Thoracic aorta (tissue), 2 donors: Measurements from ENCODE around the gene CRELD1. TPM values are rescaled to one million over a fixed set of nuclear protein-coding genes. Genes with fewer than 3 reads are reported as not detected.
A peak's percentile ranks its signal among the peaks of the same experiment; 100 is the strongest.

Source experiments
- ATAC-seq: fragments of 150-250 bp; one replicate; pipeline ENCODE4 v1.8.0; 2017; ENCODE audit warnings: low read depth; ENCODE audit not compliant: insufficient number of reproducible peaks, low FRiP score
- DNase-seq: peaks from one replicate; pipeline ENCODE4 v3.0.0-alpha.2; 2020; ENCODE audit warnings: low spot score
- H3K27ac ChIP-seq, 2 donors: fragments of 200-600 bp; sonication (generic); 1 replicate in 1 of 2; 2 replicates in 1 of 2; pipeline ENCODE4 v1.5.1; 2016; ENCODE audit warnings: mild to moderate bottlenecking in 2 of 2, moderate library complexity in 2 of 2
- H3K27me3 ChIP-seq: fragments of 200-600 bp; sonication (generic); replicated peaks from 2 replicates; pipeline ENCODE4 v1.6.0; 2016; ENCODE audit warnings: mild to moderate bottlenecking; ENCODE audit not compliant: insufficient read depth
- H3K36me3 ChIP-seq: fragments of 200-600 bp; sonication (generic); one replicate; pipeline ENCODE4 v1.5.1; 2016
- H3K4me1 ChIP-seq, 2 donors: fragments of 200-600 bp; sonication (generic); 1 replicate in 1 of 2; 2 replicates in 1 of 2; pipeline versions ENCODE4 v1.5.1 to v1.6.0; 2016; ENCODE audit warnings: low read depth in 2 of 2, mild to moderate bottlenecking in 1 of 2; ENCODE audit not compliant: control insufficient read depth in 1 of 2
- H3K4me3 ChIP-seq: fragments of 200-600 bp; sonication (generic); 2 replicates; pipeline ENCODE4 v1.5.1; 2016; ENCODE audit warnings: mild to moderate bottlenecking
- H3K9me3 ChIP-seq: fragments of 200-600 bp; sonication (generic); 2 replicates; pipeline ENCODE4 v1.5.1; 2016
- CTCF ChIP-seq: fragments of 200-600 bp; sonication (generic); IDR thresholded peaks from one replicate; pipeline ENCODE4 v1.5.1; 2019; ENCODE audit warnings: antibody characterized with exemption
- total RNA-seq, 2 donors: library from RNA; depleted of rRNA; stranded (reverse); fragments of >200 nt; gene quantifications; one replicate each; pipeline versions ENCODE4 v1.1.0 to v1.2.3, GENCODE V29; 2016

The CRELD1 gene
- total RNA-seq, 2 donors from 2014 or later, result 37.2 to 37.4 TPM

GRCh38 chr3:9909221-9910013, 24.2 kb upstream of the CRELD1 start:
- Histone ChIP-seq H3K27ac (no peak overlapping the region), H3K4me3 (no peak overlapping the region), H3K27me3 (no peaks in the 10 kb centered on the region), H3K4me1 (peaks cover 2 to 9% of the 10 kb centered on the region in 2 donors), H3K9me3 (no peaks in the 10 kb centered on the region), H3K36me3 (no peaks in the 10 kb centered on the region)
- DNase-seq, result no peak
- no peak for ATAC-seq
- TF ChIP-seq CTCF, result no peak

GRCh38 chr3:9911863-9912262, 21.8 kb upstream of the CRELD1 start:
- Histone ChIP-seq H3K36me3 (no peaks in the 10 kb centered on the region), H3K4me1 (peaks cover 14 to 22% of the 10 kb centered on the region in 2 donors), H3K4me3 (no peak overlapping the region), H3K9me3 (no peaks in the 10 kb centered on the region), H3K27me3 (no peaks in the 10 kb centered on the region), H3K27ac (no peak overlapping the region)
- ATAC-seq (no peak), DNase-seq (no peak)
- TF ChIP-seq CTCF, result no peak

GRCh38 chr3:9912294-9912935, 21.2 kb upstream of the CRELD1 start:
- Histone ChIP-seq H3K36me3 (no peaks in the 10 kb centered on the region), H3K4me3 (no peak overlapping the region), H3K4me1 (peaks cover 16 to 26% of the 10 kb centered on the region in 2 donors), H3K27ac (no peak overlapping the region), H3K27me3 (no peaks in the 10 kb centered on the region), H3K9me3 (no peaks in the 10 kb centered on the region)
- DNase-seq (no peak), ATAC-seq (no peak)
- no peak for TF ChIP-seq CTCF

- Histone ChIP-seq H3K27ac (peak overlapping the region in 1 of 2 donors; percentile 91), H3K4me1 (peaks cover 28 to 38% of the 10 kb centered on the region in 2 donors), H3K9me3 (no peaks in the 10 kb centered on the region), H3K36me3 (no peaks in the 10 kb centered on the region), H3K4me3 (no peak overlapping the region), H3K27me3 (no peaks in the 10 kb centered on the region)
- DNase-seq (no peak), ATAC-seq (no peak)
- TF ChIP-seq CTCF, result no peak
Observed at GRCh38 chr3:9913601-9914000, 20.0 kb upstream of the CRELD1 start.

- Histone ChIP-seq H3K36me3 (no peaks in the 10 kb centered on the region), H3K9me3 (no peaks in the 10 kb centered on the region), H3K27me3 (no peaks in the 10 kb centered on the region), H3K27ac (peak overlapping the region in 1 of 2 donors; percentile 91), H3K4me3 (no peak overlapping the region), H3K4me1 (peaks cover 29 to 38% of the 10 kb centered on the region in 2 donors)
- no peak for DNase-seq
- no peak for ATAC-seq
- TF ChIP-seq CTCF, result no peak
Observed at GRCh38 chr3:9914011-9914410, 19.6 kb upstream of the CRELD1 start.
